HG02588 (cell line): ENCODE measurements around the gene AP1AR.
"Not testable (repeated sequence)": the region's sequence is repeated elsewhere in the genome, so short reads cannot be mapped to it uniquely, and the experiment has no call there.

Experiments used
- ATAC-seq: cut with Tn5 transposase; IDR thresholded peaks from one replicate; pipeline ENCODE4 v1.9.1; 2021; ENCODE audit warnings: mild to moderate bottlenecking, moderate library complexity; ENCODE audit not compliant: unreplicated experiment

Gene AP1AR

GRCh38 chr4:112231779-112232713 is at the start of gene AP1AR:
AP1AR (plus strand) TSS chr4:112231787; CDS start chr4:112232092, 305 bp downstream.
- ATAC-seq = peak; percentile 58

DNA sequence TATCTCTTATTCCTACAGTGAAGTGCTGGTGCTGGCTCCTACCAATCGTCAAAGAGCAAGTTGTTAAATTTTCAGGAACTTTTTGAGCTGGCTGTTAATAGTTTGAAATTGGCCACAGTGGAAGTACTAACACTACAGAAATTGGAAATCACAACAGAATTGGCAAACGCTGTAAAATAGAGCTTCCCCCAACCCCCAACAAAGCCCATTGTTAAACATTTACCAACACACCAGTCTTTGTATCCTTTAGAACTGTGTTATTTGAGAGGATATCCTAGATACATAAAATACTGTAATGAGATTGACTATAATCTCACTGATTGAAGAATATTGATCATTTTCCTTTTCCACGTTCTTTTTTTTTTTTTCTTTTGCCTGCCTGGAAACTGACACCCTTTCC is 49.0 kb upstream of the AP1AR start:
- no peak for ATAC-seq

GRCh38 chr4:112183252-112183651 is 48.3 kb upstream of the AP1AR start:
- no peak for ATAC-seq

DNA sequence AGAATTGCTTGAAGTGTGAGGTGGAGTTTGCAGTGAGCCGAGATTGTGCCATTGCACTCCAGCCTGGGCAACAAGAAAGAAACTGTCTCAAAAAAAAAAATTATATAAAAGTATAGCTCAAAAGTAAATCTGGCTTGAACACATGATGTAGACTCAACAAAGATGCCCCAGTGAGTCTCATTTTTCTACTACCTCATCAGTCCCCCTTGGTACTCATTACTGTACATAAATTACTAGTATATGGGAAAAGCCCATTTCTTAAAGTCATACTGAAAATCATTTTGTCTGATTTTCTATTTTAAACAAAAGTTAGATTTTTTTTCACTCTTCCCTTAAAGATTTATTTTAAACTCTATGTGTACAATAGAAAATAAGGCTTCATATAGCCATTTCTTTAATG is 47.1 kb upstream of the AP1AR start:
- no peak for ATAC-seq

GRCh38 chr4:112185334-112185733 is 46.3 kb upstream of the AP1AR start:
- peak; percentile 58 for ATAC-seq

DNA sequence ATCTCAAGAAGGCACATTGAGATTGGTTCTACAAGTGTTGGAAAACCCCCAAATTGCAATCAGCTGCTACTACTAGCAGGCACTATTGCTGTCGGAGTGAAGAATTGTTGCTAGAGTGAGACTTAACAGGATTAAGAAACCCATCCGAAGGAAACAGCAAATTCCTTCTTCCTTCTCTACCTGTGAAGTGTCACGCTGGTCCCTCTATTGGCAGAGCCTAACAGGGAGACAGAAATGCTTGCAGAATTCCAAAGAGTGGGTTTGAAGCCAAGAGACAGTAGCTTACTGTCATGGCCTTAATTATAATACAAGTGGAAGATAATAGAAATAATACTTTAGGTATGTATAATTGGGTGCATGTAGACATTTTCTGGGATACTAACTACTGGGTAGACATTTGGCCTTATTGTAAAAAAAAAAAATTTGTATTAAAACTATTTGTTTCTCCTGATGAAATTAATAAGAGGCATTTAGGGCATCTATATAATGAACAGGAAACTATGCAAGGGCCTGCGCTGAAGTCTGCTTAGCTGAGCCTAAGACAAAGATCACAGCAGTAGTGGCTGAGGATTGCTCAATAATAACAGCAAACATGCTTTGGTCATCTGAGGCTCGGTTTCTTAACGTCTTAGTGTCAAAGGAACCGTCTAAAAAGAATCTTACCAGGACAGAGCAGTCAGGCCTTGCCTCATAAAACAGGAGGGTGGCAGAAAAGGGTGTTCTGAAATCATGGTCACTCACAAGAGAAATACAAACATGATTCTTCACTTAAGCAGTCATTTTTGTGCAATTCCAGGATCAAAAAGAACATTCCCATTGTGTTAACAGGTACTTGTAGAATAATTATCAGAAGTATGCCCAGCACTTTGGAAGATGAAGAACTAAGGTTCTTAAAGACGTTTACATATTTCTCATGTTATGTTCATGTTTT is 45.6 kb upstream of the AP1AR start:
- no peak for ATAC-seq

- no peak for ATAC-seq
These were observed 41.8 kb upstream of the AP1AR start for GRCh38 chr4:112189754-112190153.

- ATAC-seq = no peak
These were observed 40.9 kb upstream of the AP1AR start for GRCh38 chr4:112190684-112191083.

- ATAC-seq = no peak
These were observed 35.1 kb upstream of the AP1AR start for GRCh38 chr4:112196461-112196860.

GRCh38 chr4:112199041-112199440 is 32.5 kb upstream of the AP1AR start:
- ATAC-seq = peak; percentile 12

- ATAC-seq = peak; percentile 39
These were observed 29.6 kb upstream of the AP1AR start for GRCh38 chr4:112201915-112202505.

GRCh38 chr4:112203593-112203992 is 28.0 kb upstream of the AP1AR start:
- no peak for ATAC-seq

GRCh38 chr4:112206431-112206830 is 25.2 kb upstream of the AP1AR start:
- no peak for ATAC-seq

DNA sequence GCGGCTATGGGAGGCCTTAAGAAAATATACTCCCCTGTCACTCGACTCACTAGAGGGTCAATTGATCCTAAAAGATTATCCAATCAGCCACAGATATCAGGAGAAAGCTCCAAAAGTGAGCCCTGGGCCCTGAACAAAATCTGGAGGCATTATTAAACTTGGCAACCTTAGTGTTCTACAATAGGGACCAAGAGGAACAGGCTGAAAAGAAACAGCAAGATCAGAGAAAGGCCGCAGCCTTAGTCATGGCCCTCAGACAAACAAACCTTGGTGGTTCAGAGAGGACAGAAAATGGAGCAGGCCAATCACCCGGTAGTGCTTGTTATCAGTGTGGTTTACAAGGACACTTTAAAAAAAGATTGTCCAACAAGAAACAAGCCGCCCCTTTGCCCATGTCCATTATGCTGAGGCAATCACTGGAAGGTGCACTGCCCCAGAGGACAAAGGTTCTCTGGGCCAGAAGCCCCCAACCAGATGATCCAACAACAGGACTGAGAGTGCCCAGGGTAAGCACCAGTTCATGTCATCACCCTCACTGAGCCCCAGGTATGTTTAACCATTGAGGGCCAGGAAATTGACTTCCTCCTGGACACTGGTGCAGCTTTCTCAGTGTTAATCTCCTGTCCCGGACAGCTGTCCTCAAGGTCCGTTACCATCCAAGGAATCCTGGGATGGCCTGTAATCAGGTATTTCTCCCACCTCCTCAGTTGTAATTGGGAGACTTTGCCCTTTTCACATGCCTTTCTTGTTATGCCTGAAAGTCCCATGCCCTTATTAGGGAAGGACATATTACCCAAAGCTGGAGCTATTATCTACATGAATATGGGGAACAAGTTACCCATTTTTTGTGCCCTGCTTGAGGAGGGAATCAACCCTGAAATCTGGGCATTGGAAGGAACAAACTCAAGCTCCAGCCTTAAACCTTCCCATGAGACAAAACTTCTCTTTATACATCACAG is 23.2 kb upstream of the AP1AR start:
- not testable (repeated sequence) for ATAC-seq

DNA sequence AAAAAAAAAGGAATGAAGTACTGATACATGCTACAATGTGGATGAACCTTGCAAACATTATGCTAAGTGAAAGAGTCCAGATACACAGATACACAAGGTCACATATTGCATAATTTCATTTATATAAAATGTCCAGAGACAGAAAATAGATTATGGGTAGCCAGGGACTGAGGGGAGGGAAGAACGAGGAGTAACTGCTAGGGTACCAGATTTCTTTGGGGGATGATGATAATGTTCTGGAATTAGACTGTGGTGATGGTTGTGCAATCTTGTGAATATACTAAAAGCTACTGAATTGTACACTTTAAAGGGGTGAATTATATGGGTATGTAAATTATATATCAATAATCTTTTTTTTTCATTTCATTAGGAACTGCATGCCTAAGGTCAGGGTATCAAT is 20.8 kb upstream of the AP1AR start:
- no peak for ATAC-seq

DNA sequence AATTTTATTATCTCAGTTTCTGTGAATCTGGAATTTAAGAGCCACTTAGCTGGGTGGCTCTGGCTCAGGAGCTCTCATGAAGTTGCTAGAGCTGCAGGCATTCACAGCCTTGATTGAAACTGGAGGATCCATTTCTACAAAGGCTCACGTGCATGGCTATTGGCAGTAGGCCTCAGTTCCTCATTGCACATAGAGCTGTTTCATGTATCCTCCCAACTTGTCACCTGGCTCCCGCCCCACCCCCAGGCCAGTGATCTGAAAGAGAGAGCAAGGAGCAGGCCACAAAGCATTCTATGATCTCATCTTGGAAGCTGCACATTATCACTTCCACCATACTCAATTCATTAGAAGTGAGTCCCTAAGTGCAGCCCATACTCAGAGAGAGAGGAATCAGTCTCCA is 18.5 kb upstream of the AP1AR start:
- no peak for ATAC-seq

GRCh38 chr4:112213856-112214255 is 17.7 kb upstream of the AP1AR start:
- ATAC-seq = no peak

- ATAC-seq = no peak
These were observed 17.0 kb upstream of the AP1AR start for GRCh38 chr4:112214390-112215264.

DNA sequence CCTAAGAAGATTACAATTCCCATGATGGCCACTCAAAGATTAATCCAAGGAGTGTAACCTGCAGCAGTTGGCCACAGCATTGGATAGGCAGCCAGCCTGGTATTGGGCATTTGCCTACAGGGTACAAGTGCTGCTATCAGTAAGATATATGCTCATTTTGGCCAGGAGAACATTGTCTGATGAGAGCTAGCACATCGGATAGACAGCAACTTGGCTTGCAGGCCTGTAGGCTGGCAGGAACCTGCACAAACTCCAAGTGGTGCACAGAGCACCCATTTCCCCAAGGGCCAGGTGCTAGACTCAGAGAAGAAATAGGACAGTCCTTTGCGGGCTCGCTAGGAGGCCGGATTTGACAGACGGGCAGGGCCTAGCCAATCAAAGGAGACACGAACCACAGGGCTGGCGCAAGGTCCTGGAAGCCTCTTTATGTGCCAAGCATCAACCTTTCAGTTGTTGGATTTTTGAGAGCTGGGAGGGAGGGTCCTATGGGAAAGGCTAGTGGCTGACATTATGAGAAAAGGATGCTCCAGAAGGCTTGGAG is 11.7 kb upstream of the AP1AR start:
- ATAC-seq = no peak
